IMR-90 (cell line): ENCODE data around the gene ZNF311. TPM values are rescaled to one million over a fixed set of nuclear protein-coding genes. Genes with fewer than 3 reads are reported as not detected.

Experiments used
- ATAC-seq: fragments of 200-7000 bp; cut with Tn5 transposase; 2 replicates; pipeline ENCODE4 v1.9.1; 2020; ENCODE audit warnings: low read depth, mild to moderate bottlenecking, moderate library complexity
- BruUV-seq: library from RNA; stranded (reverse); fragments of 400-500 nt; replicated peaks from 2 replicates; lab custom pipeline; 2021; lab: Mats Ljungman, UMichigan
- CTCF ChIA-PET: fragments of 300-600 bp; formaldehyde crosslinking; extraction: SDS; loops from one replicate; lab custom pipeline; 2021; ENCODE audit warnings: antibody characterized with exemption; lab: Yijun Ruan, JAX
- POLR2A ChIA-PET: fragments of 300-600 bp; sonication (Branson Sonifier 250); formaldehyde crosslinking; loops from one replicate; lab custom pipeline; 2022; ENCODE audit warnings: antibody characterized with exemption; ENCODE audit not compliant: unreplicated experiment; lab: Charles Lee
- DNase-seq: peaks from one replicate; pipeline ENCODE4 v3.0.0; 2013
- H2AFZ ChIP-seq: replicated peaks from 2 replicates; pipeline ENCODE3; 2013; ENCODE audit warnings: low read length, mild to moderate bottlenecking; ENCODE audit not compliant: poor library complexity
- H2AK5ac ChIP-seq: 2 replicates; pipeline ENCODE4 v1.6.1; 2013; ENCODE audit warnings: low read depth, low read length, inconsistent platforms
- H2AK9ac ChIP-seq: replicated peaks from 2 replicates; pipeline ENCODE3; 2013; ENCODE audit warnings: mild to moderate bottlenecking, low read depth, low read length, moderate library complexity; ENCODE audit not compliant: poor library complexity
- H2BK120ac ChIP-seq: 2 replicates; pipeline ENCODE4 v1.6.1; 2013; ENCODE audit warnings: low read depth, low read length, inconsistent platforms
- H2BK15ac ChIP-seq: 3 replicates; pipeline ENCODE4 v1.6.1; 2013; ENCODE audit warnings: low read depth, low read length, inconsistent platforms
- H2BK20ac ChIP-seq: 2 replicates; pipeline ENCODE4 v1.6.1; 2013; ENCODE audit warnings: low read depth, mild to moderate bottlenecking, inconsistent platforms, low read length, moderate library complexity
- H2BK5ac ChIP-seq: 2 replicates; pipeline ENCODE4 v1.6.1; 2013; ENCODE audit warnings: mild to moderate bottlenecking, low read depth, low read length, inconsistent platforms; ENCODE audit not compliant: poor library complexity, severe bottlenecking
- H3K14ac ChIP-seq: replicated peaks from 2 replicates; pipeline ENCODE4 v1.6.1; 2013; ENCODE audit warnings: low read depth, low read length, inconsistent platforms
- H3K18ac ChIP-seq: 2 replicates; pipeline ENCODE4 v1.6.1; 2013; ENCODE audit warnings: low read depth, low read length, control low read depth
- H3K23ac ChIP-seq: 2 replicates; pipeline ENCODE4 v1.6.1; 2013; ENCODE audit warnings: low read depth, low read length, inconsistent platforms
- H3K27ac ChIP-seq: 2 replicates; pipeline ENCODE4 v1.5.1; 2013; ENCODE audit warnings: mild to moderate bottlenecking, control low read depth, low read length; ENCODE audit not compliant: insufficient read depth
- H3K27me3 ChIP-seq: 2 replicates; pipeline ENCODE4 v1.6.1; 2013; ENCODE audit warnings: low read length; ENCODE audit not compliant: control insufficient read depth, insufficient read depth
- H3K36me3 ChIP-seq: 2 replicates; pipeline ENCODE4 v1.6.1; 2013; ENCODE audit warnings: low read length, mixed read lengths; ENCODE audit not compliant: control insufficient read depth, insufficient read depth
- H3K4ac ChIP-seq: 2 replicates; pipeline ENCODE4 v1.6.1; 2013; ENCODE audit warnings: low read depth, low read length, inconsistent platforms
- H3K4me1 ChIP-seq: 2 replicates; pipeline ENCODE4 v1.6.1; 2013; ENCODE audit warnings: low read length, mixed read lengths; ENCODE audit not compliant: control insufficient read depth, insufficient read depth
- H3K4me2 ChIP-seq: 2 replicates; pipeline ENCODE4 v1.6.1; 2013; ENCODE audit warnings: low read depth, mild to moderate bottlenecking, control low read depth, low read length, moderate library complexity
- H3K4me3 ChIP-seq: 2 replicates; pipeline ENCODE4 v1.5.1; 2013; ENCODE audit warnings: low read depth, mild to moderate bottlenecking, control low read depth, low read length, moderate library complexity; ENCODE audit not compliant: insufficient read depth
- H3K56ac ChIP-seq: 2 replicates; pipeline ENCODE4 v1.6.1; 2013; ENCODE audit warnings: low read length, inconsistent platforms; ENCODE audit not compliant: insufficient read depth; ENCODE audit errors: extremely low read depth
- H3K79me1 ChIP-seq, 2 experiments: 2 replicates each; pipeline ENCODE4 v1.6.1; 2013; ENCODE audit warnings: low read length in 2 of 2, inconsistent platforms in 1 of 2, low read depth in 1 of 2
- H3K9ac ChIP-seq: 2 replicates; pipeline ENCODE4 v1.6.1; 2013; ENCODE audit warnings: low read depth, low read length, control low read depth
- H3K9me1 ChIP-seq: 2 replicates; pipeline ENCODE4 v1.6.1; 2013; ENCODE audit warnings: low read length, inconsistent platforms; ENCODE audit not compliant: insufficient read depth
- H3K9me3 ChIP-seq: 2 replicates; pipeline ENCODE4 v1.6.1; 2013; ENCODE audit warnings: low read length; ENCODE audit not compliant: control insufficient read depth, insufficient read depth
- H4K20me1 ChIP-seq: 2 replicates; pipeline ENCODE4 v1.6.1; 2013; ENCODE audit warnings: low read length, inconsistent platforms; ENCODE audit not compliant: insufficient read depth
- H4K5ac ChIP-seq: 2 replicates; pipeline ENCODE4 v1.6.1; 2013; ENCODE audit warnings: mild to moderate bottlenecking, low read depth, low read length, control low read depth
- H4K8ac ChIP-seq, 2 experiments: 2 replicates each; pipeline ENCODE4 v1.6.1; 2013; ENCODE audit warnings: low read depth in 2 of 2, low read length in 2 of 2, control low read depth in 1 of 2, inconsistent platforms in 1 of 2
- H4K91ac ChIP-seq: 2 replicates; pipeline ENCODE4 v1.6.1; 2013; ENCODE audit warnings: low read depth, low read length, inconsistent platforms; ENCODE audit not compliant: insufficient read depth
- CEBPB ChIP-seq: IDR thresholded peaks from 2 replicates; pipeline ENCODE4 v1.6.1; 2012; ENCODE audit warnings: low read depth, low read length, improper control_type of control experiment
- MAFK ChIP-seq: IDR thresholded peaks from 2 replicates; pipeline ENCODE4 v1.6.1; 2012; ENCODE audit warnings: low read depth, low read length, improper control_type of control experiment
- MAZ ChIP-seq: IDR thresholded peaks from 2 replicates; pipeline ENCODE4 v1.6.1; 2012; ENCODE audit warnings: low read depth, mild to moderate bottlenecking, low read length, improper control_type of control experiment, moderate library complexity, borderline replicate concordance
- POLR2A ChIP-seq: IDR thresholded peaks from 2 replicates; pipeline ENCODE4 v1.6.1; 2012; ENCODE audit warnings: mild to moderate bottlenecking, low read depth, low read length
- RCOR1 ChIP-seq: IDR thresholded peaks from 2 replicates; pipeline ENCODE4 v1.6.1; 2012; ENCODE audit warnings: mild to moderate bottlenecking, low read length, improper control_type of control experiment; ENCODE audit not compliant: insufficient replicate concordance
- SMC3 ChIP-seq: fragments of 150-350 bp; IDR thresholded peaks from 2 replicates; pipeline ENCODE4 v1.6.1; 2016; ENCODE audit warnings: low read depth, mild to moderate bottlenecking, antibody characterized with exemption, low read length, moderate library complexity
- USF2 ChIP-seq: fragments of 150-350 bp; IDR thresholded peaks from 2 replicates; pipeline ENCODE4 v1.6.1; 2017; ENCODE audit warnings: mild to moderate bottlenecking, antibody characterized with exemption, low read length, low read depth
- WGBS, 2 experiments: methylation state at CpG; one replicate each; pipeline versions ENCODE4 v1.1.5 to v1.1.7; 2013; ENCODE audit warnings: missing lambda C conversion rate in 2 of 2; ENCODE audit not compliant: insufficient read length in 1 of 2; ENCODE audit errors: extremely low coverage in 2 of 2; 5-methylcytosine and 5-hydroxymethylcytosine counted together
- dilution Hi-C: fragments of 300-500 bp; cut with HindIII; formaldehyde crosslinking; loops from one replicate; pipeline ENCODE4 v1.14.3; 2018; ENCODE audit warnings: low sequenced_read_pairs; ENCODE audit not compliant: unreplicated experiment
- in situ Hi-C: fragments of 300-500 bp; cut with MboI; formaldehyde crosslinking; loops from 3 replicates; pipeline ENCODE4 v1.14.3; 2019; ENCODE audit warnings: low sequenced_read_pairs, inconsistent platforms, mixed read lengths
- intact Hi-C: fragments of 100-400 bp; cut with micrococcal nuclease; formaldehyde crosslinking; loops from 2 replicates; pipeline ENCODE4 v1.10.0; 2022
- polyA plus RNA-seq, 3 experiments: library from polyadenylated mRNA; depleted of rRNA; stranded (reverse); fragments of >200 nt; gene quantifications; 2 replicates each; pipeline ENCODE4 v1.2.3, GENCODE V29; 2012; ENCODE audit warnings: low replicate concordance in 1 of 3
- total RNA-seq: library from RNA; depleted of rRNA; stranded (reverse); fragments of >200 nt; gene quantifications from 2 replicates; pipeline ENCODE4 v1.2.3, GENCODE V29; 2012

ZNF311 gene
- total and polyA plus RNA-seq, 2 of the 4 experiments (the other 2 are of a cell fraction) = 0.34 to 0.36 TPM

- TF ChIP-seq RCOR1 (no peak), POLR2A (no peak), SMC3 (no peak), MAZ (no peak)
These were observed at the start of gene ZNF311 (continued) for GRCh38 chr6:29005183-29005885.

- no peak overlapping the region for H3K27ac ChIP-seq
- no peak overlapping the region for H2AK5ac ChIP-seq
- H2BK15ac ChIP-seq = no peak overlapping the region
- H4K5ac ChIP-seq = no peak overlapping the region
- H3K4ac ChIP-seq = no peak overlapping the region
- BruUV-seq = no TSS peak
- no peak overlapping the region for H2BK20ac ChIP-seq
- H2AK9ac ChIP-seq = no peak overlapping the region
- no CpG with 5 or more reads among the region's 3 CpGs for WGBS, 2 experiments
- no peak overlapping the region for H3K56ac ChIP-seq
- in situ Hi-C loops = no loop called here
- no peak overlapping the region for H3K4me2 ChIP-seq
- no peaks in the 10 kb centered on the region for H3K79me1 ChIP-seq
- ATAC-seq (no peak), DNase-seq (no peak)
- H3K27me3 ChIP-seq = no peaks in the 10 kb centered on the region
- ChIA-PET POLR2A (no interaction called here), CTCF (no interaction called here)
- no peak overlapping the region for H3K18ac ChIP-seq
- no peaks in the 10 kb centered on the region for H3K36me3 ChIP-seq
- H2AFZ ChIP-seq = no peak overlapping the region
- no peak overlapping the region for H3K23ac ChIP-seq
- dilution Hi-C loops = no loop called here
- no peak overlapping the region for H3K14ac ChIP-seq
- no peak overlapping the region for H3K4me3 ChIP-seq
- no peaks in the 10 kb centered on the region for H3K4me1 ChIP-seq
- H3K9me3 ChIP-seq = no peaks in the 10 kb centered on the region
- no peak overlapping the region for H4K91ac ChIP-seq
- peak; percentile 34; the same call in 1 of the 2 replicates for TF ChIP-seq MAFK
- TF ChIP-seq MAZ = no peak
- TF ChIP-seq USF2 = no peak
- TF ChIP-seq CEBPB = no peak
- H4K20me1 ChIP-seq = no peaks in the 10 kb centered on the region
- no peaks in the 10 kb centered on the region for H3K9me1 ChIP-seq
- H3K9ac ChIP-seq = no peak overlapping the region
- H4K8ac ChIP-seq = no peak overlapping the region
- intact Hi-C loops = no loop called here
- no peak overlapping the region for H2BK5ac ChIP-seq
- no peak overlapping the region for H2BK120ac ChIP-seq
These were observed 46.6 kb upstream of the ZNF311 start for GRCh38 chr6:29051680-29052079.
